DOHH2 (cell line): Measurements from ENCODE around the gene LMOD3.

Experiments
- EZH2phosphoT487 ChIP-seq: fragments of 200-600 bp; sonication (generic); IDR thresholded peaks from 2 replicates; pipeline ENCODE4 v1.6.1; 2017; ENCODE audit warnings: borderline replicate concordance, mild to moderate bottlenecking, antibody characterized with exemption, low read length, moderate library complexity, mixed read lengths
- TF ChIP-seq, protein P1 (sequence below): fragments of 200-600 bp; sonication (generic); IDR thresholded peaks from one replicate; pipeline ENCODE4 v1.5.1; 2014; ENCODE audit warnings: antibody characterized with exemption, mild to moderate bottlenecking, low read depth, low read length; ENCODE audit not compliant: poor library complexity, severe bottlenecking

DNA sequence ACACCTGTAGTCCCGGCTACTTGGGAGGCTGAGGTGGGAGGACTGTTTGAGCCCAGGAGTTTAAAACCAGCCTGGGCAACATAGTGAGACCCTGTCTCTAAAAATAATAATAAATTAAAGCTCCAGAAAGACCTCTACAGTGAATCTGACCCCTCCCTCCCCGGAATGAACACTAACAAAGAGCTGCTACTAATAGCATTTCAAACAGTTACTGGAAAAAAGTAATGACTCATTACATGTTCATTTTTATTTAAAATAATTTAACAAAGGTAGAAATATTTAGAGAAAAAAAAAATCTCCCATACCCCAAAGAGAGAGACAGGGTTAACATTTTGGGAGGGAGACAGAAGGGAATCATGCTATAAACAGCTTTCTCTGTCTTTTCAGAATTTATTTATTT lies 40.0 kb downstream of the LMOD3 start:
- TF ChIP-seq, protein P1, sequence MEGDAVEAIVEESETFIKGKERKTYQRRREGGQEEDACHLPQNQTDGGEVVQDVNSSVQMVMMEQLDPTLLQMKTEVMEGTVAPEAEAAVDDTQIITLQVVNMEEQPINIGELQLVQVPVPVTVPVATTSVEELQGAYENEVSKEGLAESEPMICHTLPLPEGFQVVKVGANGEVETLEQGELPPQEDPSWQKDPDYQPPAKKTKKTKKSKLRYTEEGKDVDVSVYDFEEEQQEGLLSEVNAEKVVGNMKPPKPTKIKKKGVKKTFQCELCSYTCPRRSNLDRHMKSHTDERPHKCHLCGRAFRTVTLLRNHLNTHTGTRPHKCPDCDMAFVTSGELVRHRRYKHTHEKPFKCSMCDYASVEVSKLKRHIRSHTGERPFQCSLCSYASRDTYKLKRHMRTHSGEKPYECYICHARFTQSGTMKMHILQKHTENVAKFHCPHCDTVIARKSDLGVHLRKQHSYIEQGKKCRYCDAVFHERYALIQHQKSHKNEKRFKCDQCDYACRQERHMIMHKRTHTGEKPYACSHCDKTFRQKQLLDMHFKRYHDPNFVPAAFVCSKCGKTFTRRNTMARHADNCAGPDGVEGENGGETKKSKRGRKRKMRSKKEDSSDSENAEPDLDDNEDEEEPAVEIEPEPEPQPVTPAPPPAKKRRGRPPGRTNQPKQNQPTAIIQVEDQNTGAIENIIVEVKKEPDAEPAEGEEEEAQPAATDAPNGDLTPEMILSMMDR: no peak
- no peak for TF ChIP-seq EZH2phosphoT487
